GM23338 (cell line): ENCODE measurements around the gene IRS1. TPM values are rescaled to one million over a fixed set of nuclear protein-coding genes. Genes with fewer than 3 reads are reported as not detected.

ENCODE experiments used
- ATAC-seq: fragments of 200-7000 bp; cut with Tn5 transposase; 3 replicates; pipeline ENCODE4 v1.9.1; 2020
- DNase-seq: peaks from one replicate; pipeline ENCODE4 v3.0.0-alpha.2; 2015; ENCODE audit warnings: low spot score
- H2AFZ ChIP-seq: fragments of 200-600 bp; sonication (generic); 2 replicates; pipeline ENCODE4 v1.8.0; 2016; ENCODE audit warnings: antibody characterized with exemption, mild to moderate bottlenecking, moderate library complexity
- H3F3A ChIP-seq: fragments of 200-600 bp; sonication (generic); replicated peaks from 2 replicates; pipeline ENCODE4 v1.8.0; 2017; ENCODE audit warnings: antibody characterized with exemption, mixed run types, low read depth
- H3K27ac ChIP-seq: fragments of 200-600 bp; sonication (generic); 2 replicates; pipeline ENCODE4 v1.6.1; 2016; ENCODE audit warnings: low read depth
- H3K27me3 ChIP-seq: fragments of 200-600 bp; sonication (generic); 2 replicates; pipeline ENCODE4 v1.8.0; 2016; ENCODE audit warnings: mild to moderate bottlenecking, mixed run types, moderate library complexity; ENCODE audit not compliant: insufficient read depth
- H3K36me3 ChIP-seq: fragments of 200-600 bp; sonication (generic); 2 replicates; pipeline ENCODE4 v1.8.0; 2016; ENCODE audit warnings: mild to moderate bottlenecking; ENCODE audit not compliant: insufficient read depth
- H3K4me1 ChIP-seq: fragments of 200-600 bp; sonication (generic); 2 replicates; pipeline ENCODE4 v1.8.0; 2016; ENCODE audit warnings: mild to moderate bottlenecking, moderate library complexity; ENCODE audit not compliant: insufficient read depth
- H3K4me2 ChIP-seq: fragments of 200-600 bp; sonication (generic); 2 replicates; pipeline ENCODE4 v1.7.1; 2017; ENCODE audit warnings: mixed run types
- H3K4me3 ChIP-seq: fragments of 200-600 bp; sonication (generic); 2 replicates; pipeline ENCODE4 v1.6.1; 2016; ENCODE audit warnings: mixed run types
- H3K79me2 ChIP-seq: fragments of 200-600 bp; sonication (generic); replicated peaks from 2 replicates; pipeline ENCODE4 v1.8.0; 2017; ENCODE audit warnings: mild to moderate bottlenecking; ENCODE audit not compliant: insufficient read depth
- H3K9me2 ChIP-seq: fragments of 200-600 bp; sonication (generic); 2 replicates; pipeline ENCODE4 v1.8.0; 2017; ENCODE audit not compliant: insufficient read depth
- H4K20me1 ChIP-seq: fragments of 200-600 bp; sonication (generic); replicated peaks from 2 replicates; pipeline ENCODE4 v1.8.0; 2017; ENCODE audit warnings: mild to moderate bottlenecking; ENCODE audit not compliant: insufficient read depth
- H3K27ac Mint-ChIP-seq: 2 replicates; pipeline ENCODE4 v1.8.0; 2020; ENCODE audit warnings: inconsistent platforms, mild to moderate bottlenecking, moderate library complexity, mixed read lengths
- H3K27me3 Mint-ChIP-seq: 3 replicates; pipeline ENCODE4 v1.8.0; 2022; ENCODE audit warnings: low read depth, mild to moderate bottlenecking, moderate library complexity, mixed read lengths, inconsistent platforms; ENCODE audit not compliant: insufficient read depth, poor library complexity
- H3K36me3 Mint-ChIP-seq: 3 replicates; pipeline ENCODE4 v1.8.0; 2021; ENCODE audit warnings: low read depth, mild to moderate bottlenecking, inconsistent platforms, moderate library complexity, mixed read lengths
- H3K4me1 Mint-ChIP-seq: 3 replicates; pipeline ENCODE4 v1.8.0; 2020; ENCODE audit warnings: mild to moderate bottlenecking, inconsistent platforms, mixed read lengths
- H3K4me3 Mint-ChIP-seq: 3 replicates; pipeline ENCODE4 v1.8.0; 2021; ENCODE audit warnings: moderate library complexity, mild to moderate bottlenecking, inconsistent platforms, mixed read lengths
- H3K9me3 Mint-ChIP-seq: 3 replicates; pipeline ENCODE4 v1.8.0; 2020; ENCODE audit warnings: moderate library complexity, mild to moderate bottlenecking, inconsistent platforms, mixed read lengths
- EZH2 ChIP-seq: fragments of 200-600 bp; sonication (generic); IDR thresholded peaks from one replicate; pipeline ENCODE4 v1.8.0; 2017; ENCODE audit warnings: antibody characterized with exemption, mild to moderate bottlenecking, low read depth; ENCODE audit not compliant: unreplicated experiment
- EZH2phosphoT487 ChIP-seq: fragments of 200-600 bp; sonication (generic); IDR thresholded peaks from one replicate; pipeline ENCODE4 v1.8.1; 2018; ENCODE audit warnings: antibody characterized with exemption; ENCODE audit not compliant: unreplicated experiment
- NANOG ChIP-seq: IDR thresholded peaks from 2 replicates; pipeline ENCODE4 v1.6.1; 2016; ENCODE audit warnings: antibody characterized with exemption, borderline replicate concordance
- POLR2AphosphoS5 ChIP-seq: IDR thresholded peaks from 2 replicates; pipeline ENCODE4 v1.6.1; 2016; ENCODE audit warnings: antibody characterized with exemption, low read depth
- STAT1 ChIP-seq: IDR thresholded peaks from one replicate; pipeline ENCODE4 v1.6.1; 2016; ENCODE audit warnings: antibody characterized with exemption; ENCODE audit not compliant: unreplicated experiment
- ZNF114 ChIP-seq: fragments of 250-450 bp; sonication (Bioruptor Pico); IDR thresholded peaks from 2 replicates; pipeline ENCODE4 v1.5.0; 2020; ENCODE audit warnings: mild to moderate bottlenecking, moderate library complexity
- ZNF331 ChIP-seq: fragments of 250-450 bp; sonication (Bioruptor Pico); IDR thresholded peaks from 2 replicates; pipeline ENCODE4 v1.5.0; 2020; ENCODE audit warnings: low read depth, mild to moderate bottlenecking, moderate library complexity
- polyA plus RNA-seq: library from polyadenylated mRNA; unstranded; fragments of >200 nt; fragmentation: Nextera tagmentation; extraction: Ambion mirVana; gene quantifications from 2 replicates; pipeline ENCODE4 v1.2.1, GENCODE V29; 2016
- total RNA-seq: library from RNA; depleted of rRNA; stranded (reverse); fragments of >200 nt; shearing (Covaris generic); gene quantifications from 2 replicates; pipeline ENCODE4 v1.2.3, GENCODE V29; 2014
- TF ChIP-seq, protein P1 (sequence below), 2 experiments: fragments of 200-600 bp in 1 of 2; sonication (generic) in 1 of 2; conservative IDR thresholded peaks; 2 replicates each; pipeline versions ENCODE4 v1.5.1 to v1.6.1; 2016 to 2017; ENCODE audit warnings: antibody characterized with exemption in 2 of 2, low read depth in 2 of 2, mild to moderate bottlenecking in 2 of 2, moderate library complexity in 1 of 2
- TF ChIP-seq, protein P2 (sequence below): IDR thresholded peaks from 2 replicates; pipeline ENCODE4 v1.6.1; 2016; ENCODE audit warnings: antibody characterized with exemption
- TF ChIP-seq, protein P3 (sequence below): fragments of 250-450 bp; sonication (Bioruptor Pico); IDR thresholded peaks from 2 replicates; pipeline ENCODE4 v1.5.0; 2020; ENCODE audit warnings: mild to moderate bottlenecking, moderate library complexity

IRS1 gene
- total and polyA plus RNA-seq, 2 experiments from 2014 or later: 6.9 to 26.2 TPM

DNA sequence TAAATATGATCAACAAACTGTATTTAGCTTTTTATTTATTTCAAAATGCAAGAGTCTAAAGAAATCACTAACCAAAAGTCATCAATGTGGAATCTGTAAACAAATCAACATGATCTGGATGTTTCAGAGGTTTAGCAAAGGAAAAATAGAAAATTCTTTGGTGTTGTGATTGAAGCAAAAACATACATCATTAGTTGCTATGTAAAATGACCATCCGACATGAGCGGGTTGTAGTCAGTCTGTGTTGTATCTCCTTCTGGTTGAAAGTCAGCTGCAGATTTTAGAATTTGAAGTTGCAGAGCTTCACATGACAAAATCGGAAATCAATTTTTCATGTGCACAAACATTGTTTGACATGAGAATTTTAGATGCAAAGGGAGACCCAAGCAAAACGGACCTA, 63.2 kb downstream of the IRS1 start:
- H2AFZ ChIP-seq: no peak overlapping the region
- no peaks in the 10 kb centered on the region for H3K9me3 Mint-ChIP-seq
- no peak overlapping the region for H3K27ac ChIP-seq
- DNase-seq (no peak), ATAC-seq (no peak)
- no peak overlapping the region for H3K4me3 Mint-ChIP-seq
- no peaks in the 10 kb centered on the region for H3K36me3 ChIP-seq
- peaks cover 12% of the 10 kb centered on the region for H3K36me3 Mint-ChIP-seq
- no peaks in the 10 kb centered on the region; the same call in 1 of the 2 replicates for H4K20me1 ChIP-seq
- no peaks in the 10 kb centered on the region for H3K27me3 ChIP-seq
- no peaks in the 10 kb centered on the region for H3K27me3 Mint-ChIP-seq
- H3K4me2 ChIP-seq: no peak overlapping the region
- H3K9me2 ChIP-seq: no peaks in the 10 kb centered on the region
- 0 out of 2 replicates have a peak, but pooled peaks cover 9% of the 10 kb centered on the region for H3K4me1 ChIP-seq
- peaks cover 11% of the 10 kb centered on the region; the same call in 1 of the 2 replicates for H3K79me2 ChIP-seq
- H3F3A ChIP-seq: no peaks in the 10 kb centered on the region
- H3K27ac Mint-ChIP-seq: no peak overlapping the region
- H3K4me3 ChIP-seq: no peak overlapping the region
- no peak for TF ChIP-seq NANOG
- no peak for TF ChIP-seq ZNF114 (CRISPR knock-in tag)
- TF ChIP-seq EZH2phosphoT487: no peak
- no peak for TF ChIP-seq EZH2
- no peak for TF ChIP-seq ZNF331 (CRISPR knock-in tag)
- TF ChIP-seq, protein P1, sequence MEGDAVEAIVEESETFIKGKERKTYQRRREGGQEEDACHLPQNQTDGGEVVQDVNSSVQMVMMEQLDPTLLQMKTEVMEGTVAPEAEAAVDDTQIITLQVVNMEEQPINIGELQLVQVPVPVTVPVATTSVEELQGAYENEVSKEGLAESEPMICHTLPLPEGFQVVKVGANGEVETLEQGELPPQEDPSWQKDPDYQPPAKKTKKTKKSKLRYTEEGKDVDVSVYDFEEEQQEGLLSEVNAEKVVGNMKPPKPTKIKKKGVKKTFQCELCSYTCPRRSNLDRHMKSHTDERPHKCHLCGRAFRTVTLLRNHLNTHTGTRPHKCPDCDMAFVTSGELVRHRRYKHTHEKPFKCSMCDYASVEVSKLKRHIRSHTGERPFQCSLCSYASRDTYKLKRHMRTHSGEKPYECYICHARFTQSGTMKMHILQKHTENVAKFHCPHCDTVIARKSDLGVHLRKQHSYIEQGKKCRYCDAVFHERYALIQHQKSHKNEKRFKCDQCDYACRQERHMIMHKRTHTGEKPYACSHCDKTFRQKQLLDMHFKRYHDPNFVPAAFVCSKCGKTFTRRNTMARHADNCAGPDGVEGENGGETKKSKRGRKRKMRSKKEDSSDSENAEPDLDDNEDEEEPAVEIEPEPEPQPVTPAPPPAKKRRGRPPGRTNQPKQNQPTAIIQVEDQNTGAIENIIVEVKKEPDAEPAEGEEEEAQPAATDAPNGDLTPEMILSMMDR (conservative IDR thresholded peaks at IDR 0.05; ENCODE audit: low read depth in 2 of 2): no peak
- TF ChIP-seq POLR2AphosphoS5: no peak
- TF ChIP-seq STAT1: no peak
- TF ChIP-seq, protein P2, sequence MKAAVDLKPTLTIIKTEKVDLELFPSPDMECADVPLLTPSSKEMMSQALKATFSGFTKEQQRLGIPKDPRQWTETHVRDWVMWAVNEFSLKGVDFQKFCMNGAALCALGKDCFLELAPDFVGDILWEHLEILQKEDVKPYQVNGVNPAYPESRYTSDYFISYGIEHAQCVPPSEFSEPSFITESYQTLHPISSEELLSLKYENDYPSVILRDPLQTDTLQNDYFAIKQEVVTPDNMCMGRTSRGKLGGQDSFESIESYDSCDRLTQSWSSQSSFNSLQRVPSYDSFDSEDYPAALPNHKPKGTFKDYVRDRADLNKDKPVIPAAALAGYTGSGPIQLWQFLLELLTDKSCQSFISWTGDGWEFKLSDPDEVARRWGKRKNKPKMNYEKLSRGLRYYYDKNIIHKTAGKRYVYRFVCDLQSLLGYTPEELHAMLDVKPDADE: no peak
- TF ChIP-seq, protein P3, sequence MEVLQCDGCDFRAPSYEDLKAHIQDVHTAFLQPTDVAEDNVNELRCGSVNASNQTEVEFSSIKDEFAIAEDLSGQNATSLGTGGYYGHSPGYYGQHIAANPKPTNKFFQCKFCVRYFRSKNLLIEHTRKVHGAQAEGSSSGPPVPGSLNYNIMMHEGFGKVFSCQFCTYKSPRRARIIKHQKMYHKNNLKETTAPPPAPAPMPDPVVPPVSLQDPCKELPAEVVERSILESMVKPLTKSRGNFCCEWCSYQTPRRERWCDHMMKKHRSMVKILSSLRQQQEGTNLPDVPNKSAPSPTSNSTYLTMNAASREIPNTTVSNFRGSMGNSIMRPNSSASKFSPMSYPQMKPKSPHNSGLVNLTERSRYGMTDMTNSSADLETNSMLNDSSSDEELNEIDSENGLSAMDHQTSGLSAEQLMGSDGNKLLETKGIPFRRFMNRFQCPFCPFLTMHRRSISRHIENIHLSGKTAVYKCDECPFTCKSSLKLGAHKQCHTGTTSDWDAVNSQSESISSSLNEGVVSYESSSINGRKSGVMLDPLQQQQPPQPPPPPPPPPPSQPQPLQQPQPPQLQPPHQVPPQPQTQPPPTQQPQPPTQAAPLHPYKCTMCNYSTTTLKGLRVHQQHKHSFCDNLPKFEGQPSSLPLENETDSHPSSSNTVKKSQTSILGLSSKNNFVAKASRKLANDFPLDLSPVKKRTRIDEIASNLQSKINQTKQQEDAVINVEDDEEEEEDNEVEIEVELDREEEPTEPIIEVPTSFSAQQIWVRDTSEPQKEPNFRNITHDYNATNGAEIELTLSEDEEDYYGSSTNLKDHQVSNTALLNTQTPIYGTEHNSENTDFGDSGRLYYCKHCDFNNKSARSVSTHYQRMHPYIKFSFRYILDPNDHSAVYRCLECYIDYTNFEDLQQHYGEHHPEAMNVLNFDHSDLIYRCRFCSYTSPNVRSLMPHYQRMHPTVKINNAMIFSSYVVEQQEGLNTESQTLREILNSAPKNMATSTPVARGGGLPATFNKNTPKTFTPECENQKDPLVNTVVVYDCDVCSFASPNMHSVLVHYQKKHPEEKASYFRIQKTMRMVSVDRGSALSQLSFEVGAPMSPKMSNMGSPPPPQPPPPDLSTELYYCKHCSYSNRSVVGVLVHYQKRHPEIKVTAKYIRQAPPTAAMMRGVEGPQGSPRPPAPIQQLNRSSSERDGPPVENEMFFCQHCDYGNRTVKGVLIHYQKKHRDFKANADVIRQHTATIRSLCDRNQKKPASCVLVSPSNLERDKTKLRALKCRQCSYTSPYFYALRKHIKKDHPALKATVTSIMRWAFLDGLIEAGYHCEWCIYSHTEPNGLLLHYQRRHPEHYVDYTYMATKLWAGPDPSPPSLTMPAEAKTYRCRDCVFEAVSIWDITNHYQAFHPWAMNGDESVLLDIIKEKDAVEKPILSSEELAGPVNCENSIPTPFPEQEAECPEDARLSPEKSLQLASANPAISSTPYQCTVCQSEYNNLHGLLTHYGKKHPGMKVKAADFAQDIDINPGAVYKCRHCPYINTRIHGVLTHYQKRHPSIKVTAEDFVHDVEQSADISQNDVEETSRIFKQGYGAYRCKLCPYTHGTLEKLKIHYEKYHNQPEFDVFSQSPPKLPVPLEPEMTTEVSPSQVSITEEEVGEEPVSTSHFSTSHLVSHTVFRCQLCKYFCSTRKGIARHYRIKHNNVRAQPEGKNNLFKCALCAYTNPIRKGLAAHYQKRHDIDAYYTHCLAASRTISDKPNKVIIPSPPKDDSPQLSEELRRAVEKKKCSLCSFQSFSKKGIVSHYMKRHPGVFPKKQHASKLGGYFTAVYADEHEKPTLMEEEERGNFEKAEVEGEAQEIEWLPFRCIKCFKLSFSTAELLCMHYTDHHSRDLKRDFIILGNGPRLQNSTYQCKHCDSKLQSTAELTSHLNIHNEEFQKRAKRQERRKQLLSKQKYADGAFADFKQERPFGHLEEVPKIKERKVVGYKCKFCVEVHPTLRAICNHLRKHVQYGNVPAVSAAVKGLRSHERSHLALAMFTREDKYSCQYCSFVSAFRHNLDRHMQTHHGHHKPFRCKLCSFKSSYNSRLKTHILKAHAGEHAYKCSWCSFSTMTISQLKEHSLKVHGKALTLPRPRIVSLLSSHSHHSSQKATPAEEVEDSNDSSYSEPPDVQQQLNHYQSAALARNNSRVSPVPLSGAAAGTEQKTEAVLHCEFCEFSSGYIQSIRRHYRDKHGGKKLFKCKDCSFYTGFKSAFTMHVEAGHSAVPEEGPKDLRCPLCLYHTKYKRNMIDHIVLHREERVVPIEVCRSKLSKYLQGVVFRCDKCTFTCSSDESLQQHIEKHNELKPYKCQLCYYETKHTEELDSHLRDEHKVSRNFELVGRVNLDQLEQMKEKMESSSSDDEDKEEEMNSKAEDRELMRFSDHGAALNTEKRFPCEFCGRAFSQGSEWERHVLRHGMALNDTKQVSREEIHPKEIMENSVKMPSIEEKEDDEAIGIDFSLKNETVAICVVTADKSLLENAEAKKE: no peak
- H3K4me1 Mint-ChIP-seq: peaks cover 21% of the 10 kb centered on the region; the same call in 2 of the 3 replicates
